GM18499 (cell line): ENCODE measurements around the gene AKAP8.
"Not testable (repeated sequence)": the region's sequence is repeated elsewhere in the genome, so short reads cannot be mapped to it uniquely, and the experiment has no call there.

Source experiments
- ATAC-seq: cut with Tn5 transposase; IDR thresholded peaks from one replicate; pipeline ENCODE4 v1.9.1; 2021; ENCODE audit warnings: moderate number of reproducible peaks; ENCODE audit not compliant: insufficient read depth, unreplicated experiment

Gene AKAP8

GRCh38 chr19:15374796-15375440 lies 4.7 kb downstream of the AKAP8 start:
- no peak for ATAC-seq

- no peak for ATAC-seq
Measured at GRCh38 chr19:15374105-15374651, 5.4 kb downstream of the AKAP8 start.

GRCh38 chr19:15373644-15374043 lies 5.9 kb downstream of the AKAP8 start:
- no peak for ATAC-seq

- ATAC-seq, result no peak
Measured at GRCh38 chr19:15372891-15373301, 6.7 kb downstream of the AKAP8 start.

- ATAC-seq, result no peak
Measured at GRCh38 chr19:15372470-15372869, 7.1 kb downstream of the AKAP8 start.

GRCh38 chr19:15371786-15372380 lies 7.7 kb downstream of the AKAP8 start:
- ATAC-seq, result no peak

- ATAC-seq, result no peak
Measured at GRCh38 chr19:15371119-15371518, 8.5 kb downstream of the AKAP8 start.

GRCh38 chr19:15369594-15369891 lies 10.0 kb downstream of the AKAP8 start:
- ATAC-seq, result no peak

- ATAC-seq, result no peak
Measured at GRCh38 chr19:15368798-15369593, 10.6 kb downstream of the AKAP8 start.

- no peak for ATAC-seq
Measured at GRCh38 chr19:15368051-15368632, 11.4 kb downstream of the AKAP8 start.

- no peak for ATAC-seq
Measured at GRCh38 chr19:15367439-15367838, 12.1 kb downstream of the AKAP8 start.

- no peak for ATAC-seq
Measured at GRCh38 chr19:15365264-15365663, 14.3 kb downstream of the AKAP8 start.

- ATAC-seq, result not testable (repeated sequence)
Measured at GRCh38 chr19:15363791-15364190, 15.8 kb downstream of the AKAP8 start.

GRCh38 chr19:15363048-15363447 lies 16.5 kb downstream of the AKAP8 start:
- ATAC-seq, result not testable (repeated sequence)

GRCh38 chr19:15360015-15360414 lies 19.6 kb downstream of the AKAP8 start:
- not testable (repeated sequence) for ATAC-seq

- no peak for ATAC-seq
Measured at GRCh38 chr19:15358918-15359317, 20.7 kb downstream of the AKAP8 start.

- no peak for ATAC-seq
Measured at GRCh38 chr19:15357906-15358305, 21.7 kb downstream of the AKAP8 start.

- no peak for ATAC-seq
Measured at GRCh38 chr19:15354566-15355296, 24.9 kb downstream of the AKAP8 start.

- no peak for ATAC-seq
Measured at GRCh38 chr19:15353908-15354307, 25.7 kb downstream of the AKAP8 start.

GRCh38 chr19:15352535-15352934 lies 27.1 kb downstream of the AKAP8 start:
- not testable (repeated sequence) for ATAC-seq
